ENCODE measurements around the gene SORL1.

- TF ChIP-seq GATA2 (IDR thresholded peaks at IDR 0.05; ENCODE audit: low read depth, low read length) (no peak), GATA3 (IDR thresholded peaks at IDR 0.05; ENCODE audit: low read depth, low read length) (no peak)
Observed at GRCh38 chr11:121461843-121462242, 9.7 kb downstream of the SORL1 start.
